OCI-LY3 (cell line): ENCODE data around the gene BAIAP2.

ENCODE experiments used
- H2AFZ ChIP-seq: fragments of 200-600, 300-600 bp; shearing (Covaris generic); 2 replicates; pipeline ENCODE4 v1.6.0; 2014; ENCODE audit warnings: antibody characterized with exemption, low read depth, low read length
- H3K27ac ChIP-seq: fragments of 200-600, 300-600 bp; sonication (generic); 2 replicates; pipeline ENCODE4 v1.5.1; 2014; ENCODE audit warnings: mild to moderate bottlenecking, low read length, moderate library complexity, mixed read lengths
- H3K27me3 ChIP-seq: fragments of 200-600, 300-600 bp; sonication (generic); 2 replicates; pipeline ENCODE4 v1.6.1; 2014; ENCODE audit warnings: low read depth, low read length, mixed read lengths
- H3K36me3 ChIP-seq: fragments of 200-600, 300-600 bp; sonication (generic); replicated peaks from 2 replicates; pipeline ENCODE3; 2014; ENCODE audit warnings: low read depth, low read length, mixed read lengths
- H3K4me1 ChIP-seq: fragments of 300-600, 200-600 bp; sonication (generic); 2 replicates; pipeline ENCODE4 v1.6.1; 2014; ENCODE audit warnings: low read length, mixed read lengths
- H3K4me2 ChIP-seq: fragments of 200-600, 300-600 bp; sonication (generic); 2 replicates; pipeline ENCODE4 v1.6.1; 2014; ENCODE audit warnings: low read length, mixed read lengths
- H3K4me3 ChIP-seq: fragments of 300-600, 200-600 bp; sonication (generic); 2 replicates; pipeline ENCODE4 v1.5.1; 2014; ENCODE audit warnings: antibody characterized with exemption, mild to moderate bottlenecking, low read length, moderate library complexity
- H3K79me2 ChIP-seq: fragments of 300-600, 200-600 bp; shearing (Covaris generic); 2 replicates; pipeline ENCODE4 v1.6.1; 2014; ENCODE audit warnings: mild to moderate bottlenecking, low read length, mixed read lengths
- H3K9ac ChIP-seq: fragments of 300-600, 200-600 bp; shearing (Covaris generic); 2 replicates; pipeline ENCODE4 v1.6.0; 2014; ENCODE audit warnings: mild to moderate bottlenecking, low read length, moderate library complexity
- H3K9me3 ChIP-seq: fragments of 200-600, 300-600 bp; shearing (Covaris generic); 2 replicates; pipeline ENCODE4 v1.6.1; 2014; ENCODE audit warnings: low read length, mixed read lengths; ENCODE audit not compliant: insufficient read depth
- H4K20me1 ChIP-seq: fragments of 200-600, 300-600 bp; sonication (generic); 2 replicates; pipeline ENCODE4 v1.6.1; 2016; ENCODE audit warnings: low read length, mixed read lengths; ENCODE audit not compliant: insufficient read depth
- EZH2phosphoT487 ChIP-seq: fragments of 200-600 bp; shearing (Covaris generic); IDR thresholded peaks from 2 replicates; pipeline ENCODE4 v1.6.1; 2018; ENCODE audit warnings: antibody characterized with exemption, mixed run types, low read depth
- TF ChIP-seq, protein P1 (sequence below): fragments of 200-600, 300-600 bp; sonication (generic); IDR thresholded peaks from 2 replicates; pipeline ENCODE4 v1.5.1; 2014; ENCODE audit warnings: antibody characterized with exemption, low read length, low read depth

BAIAP2 gene

DNA sequence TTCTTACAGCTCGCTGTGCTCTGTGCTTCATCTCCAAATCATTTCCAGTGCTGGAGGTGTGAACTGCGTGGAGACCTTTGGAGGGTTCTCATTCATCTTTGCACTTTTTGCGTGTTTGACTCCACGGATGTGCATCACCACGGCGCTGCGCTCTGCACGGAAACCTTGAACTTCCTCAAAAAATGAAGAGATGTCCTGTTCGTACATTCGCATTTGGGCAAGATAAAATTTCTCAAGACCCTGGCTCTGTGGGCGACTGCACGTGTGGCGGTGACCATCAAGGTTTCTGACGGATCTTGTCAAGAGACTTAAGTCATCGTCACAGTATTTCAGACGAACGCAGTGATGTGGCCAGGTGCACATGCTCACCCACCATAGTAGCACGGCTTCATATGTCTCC lies 120.0 kb downstream of the BAIAP2 start:
- Histone ChIP-seq H3K4me3 (no peak overlapping the region), H3K27me3 (peaks cover 12% of the 10 kb centered on the region), H3K27ac (no peak overlapping the region), H3K9me3 (no peaks in the 10 kb centered on the region), H2AFZ (no peak overlapping the region), H3K36me3 (no peaks in the 10 kb centered on the region), H4K20me1 (no peaks in the 10 kb centered on the region), H3K79me2 (no peaks in the 10 kb centered on the region), H3K4me1 (no peaks in the 10 kb centered on the region), H3K4me2 (no peak overlapping the region), H3K9ac (no peak overlapping the region)
- TF ChIP-seq EZH2phosphoT487, result no peak
- TF ChIP-seq, protein P1, sequence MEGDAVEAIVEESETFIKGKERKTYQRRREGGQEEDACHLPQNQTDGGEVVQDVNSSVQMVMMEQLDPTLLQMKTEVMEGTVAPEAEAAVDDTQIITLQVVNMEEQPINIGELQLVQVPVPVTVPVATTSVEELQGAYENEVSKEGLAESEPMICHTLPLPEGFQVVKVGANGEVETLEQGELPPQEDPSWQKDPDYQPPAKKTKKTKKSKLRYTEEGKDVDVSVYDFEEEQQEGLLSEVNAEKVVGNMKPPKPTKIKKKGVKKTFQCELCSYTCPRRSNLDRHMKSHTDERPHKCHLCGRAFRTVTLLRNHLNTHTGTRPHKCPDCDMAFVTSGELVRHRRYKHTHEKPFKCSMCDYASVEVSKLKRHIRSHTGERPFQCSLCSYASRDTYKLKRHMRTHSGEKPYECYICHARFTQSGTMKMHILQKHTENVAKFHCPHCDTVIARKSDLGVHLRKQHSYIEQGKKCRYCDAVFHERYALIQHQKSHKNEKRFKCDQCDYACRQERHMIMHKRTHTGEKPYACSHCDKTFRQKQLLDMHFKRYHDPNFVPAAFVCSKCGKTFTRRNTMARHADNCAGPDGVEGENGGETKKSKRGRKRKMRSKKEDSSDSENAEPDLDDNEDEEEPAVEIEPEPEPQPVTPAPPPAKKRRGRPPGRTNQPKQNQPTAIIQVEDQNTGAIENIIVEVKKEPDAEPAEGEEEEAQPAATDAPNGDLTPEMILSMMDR, result no peak

DNA sequence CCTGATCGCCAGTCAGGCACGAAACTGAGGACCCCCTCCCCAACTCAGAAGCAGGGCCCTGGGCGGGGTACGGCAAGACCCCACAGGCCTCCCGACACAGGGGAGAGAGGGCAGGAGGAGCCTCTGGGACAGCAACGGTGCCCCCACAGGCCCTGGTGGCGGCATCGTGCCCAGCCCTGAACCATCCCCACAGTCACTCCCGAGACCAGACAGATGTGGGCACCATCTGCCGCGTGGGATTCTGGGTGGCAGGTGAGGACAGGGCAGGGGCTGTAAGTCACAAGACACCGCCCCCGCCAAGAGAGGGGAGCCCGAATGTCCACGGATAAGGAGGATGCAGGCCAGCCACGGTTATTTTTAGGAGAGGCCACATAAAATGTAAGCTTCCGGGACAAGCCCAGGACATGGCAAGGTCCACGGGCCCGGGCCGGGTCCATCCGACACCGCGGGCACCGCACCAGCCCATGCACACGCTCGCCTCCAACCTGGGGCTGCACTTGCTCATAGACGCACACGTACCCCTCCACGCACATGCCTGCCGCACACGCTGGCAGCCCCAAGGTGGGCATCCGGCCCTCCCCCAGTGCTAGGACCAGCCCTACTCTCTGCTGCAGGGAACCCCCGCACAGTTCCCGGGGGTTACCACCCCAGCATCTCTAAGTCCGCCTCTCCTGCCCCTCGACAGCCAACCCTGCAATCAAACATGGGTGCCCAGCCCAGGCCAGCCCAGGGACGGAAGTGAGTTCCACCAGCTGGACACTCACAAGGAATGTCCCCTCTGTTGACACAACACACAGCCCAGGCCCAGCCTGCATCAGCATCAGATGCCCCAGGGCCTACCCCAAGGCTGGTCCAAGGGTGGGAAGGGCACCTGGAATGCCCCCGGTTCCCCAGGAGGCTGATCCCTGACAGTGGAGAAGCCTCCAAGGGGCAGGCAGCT lies 122.2 kb downstream of the BAIAP2 start:
- Histone ChIP-seq H3K4me2 (no peak overlapping the region), H3K36me3 (no peaks in the 10 kb centered on the region), H2AFZ (no peak overlapping the region), H4K20me1 (no peaks in the 10 kb centered on the region), H3K9ac (no peak overlapping the region), H3K27me3 (peaks cover 12% of the 10 kb centered on the region), H3K9me3 (no peaks in the 10 kb centered on the region), H3K4me3 (no peak overlapping the region), H3K4me1 (no peaks in the 10 kb centered on the region), H3K79me2 (no peaks in the 10 kb centered on the region), H3K27ac (no peak overlapping the region)
- TF ChIP-seq, protein P1, result no peak
- no peak for TF ChIP-seq EZH2phosphoT487

DNA sequence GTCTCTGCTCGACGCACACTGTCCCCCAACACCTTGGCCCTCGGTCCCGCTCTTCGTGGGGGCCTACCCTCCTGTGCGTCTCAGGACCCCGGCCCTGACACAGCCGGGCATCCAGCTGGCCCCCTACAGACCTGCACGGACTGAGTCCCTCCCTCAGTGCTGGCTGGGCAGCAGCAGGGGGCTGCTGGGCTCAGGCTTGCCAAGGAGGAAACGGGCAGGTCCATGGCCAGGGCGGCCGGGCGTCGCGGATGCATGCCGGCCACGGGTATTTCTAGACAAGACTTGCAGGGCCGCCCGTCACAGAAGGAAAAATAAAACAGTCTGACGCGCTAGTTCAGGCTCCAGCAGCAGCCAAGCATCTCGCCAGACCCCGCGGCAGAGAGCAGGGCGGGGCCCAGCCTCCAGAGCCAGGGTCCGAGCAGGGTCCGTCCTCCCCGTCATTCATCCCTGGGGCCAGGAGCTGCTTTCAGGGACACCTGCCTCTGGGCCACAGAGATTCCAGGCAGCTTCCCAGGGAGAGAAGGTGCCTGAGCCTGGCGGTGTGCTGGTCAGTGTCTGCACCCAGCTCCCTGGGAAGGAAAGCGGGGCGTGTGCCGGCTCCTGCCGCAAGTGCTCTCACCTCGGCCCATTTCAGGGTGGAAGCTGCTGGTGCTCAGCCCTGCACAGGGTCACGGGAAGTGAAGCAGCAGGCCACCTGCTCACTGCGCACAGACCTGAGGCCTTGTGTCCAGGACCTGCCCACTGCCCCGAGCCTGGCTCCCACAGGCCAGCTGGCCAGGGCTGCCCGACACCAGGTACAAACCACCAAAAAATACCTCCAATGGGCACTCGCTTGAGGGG lies 123.1 kb downstream of the BAIAP2 start:
- H2AFZ ChIP-seq, result no peak overlapping the region
- no peaks in the 10 kb centered on the region for H3K4me1 ChIP-seq
- H3K79me2 ChIP-seq, result no peaks in the 10 kb centered on the region
- H3K27ac ChIP-seq, result no peak overlapping the region
- no peak for TF ChIP-seq EZH2phosphoT487
- TF ChIP-seq, protein P1, result no peak
- H4K20me1 ChIP-seq, result no peaks in the 10 kb centered on the region
- H3K27me3 ChIP-seq, result peaks cover 5% of the 10 kb centered on the region; the same call in 1 of the 2 replicates
- H3K9ac ChIP-seq, result no peak overlapping the region
- H3K36me3 ChIP-seq, result no peaks in the 10 kb centered on the region
- H3K4me3 ChIP-seq, result no peak overlapping the region
- no peaks in the 10 kb centered on the region for H3K9me3 ChIP-seq
- no peak overlapping the region for H3K4me2 ChIP-seq
